PC-3 (cell line): ENCODE measurements around the gene CFAP299.

Experiments
- EZH2 ChIP-seq: fragments of 300-600 bp; sonication (generic); IDR thresholded peaks from one replicate; pipeline ENCODE4 v1.6.1; 2017; ENCODE audit warnings: antibody characterized with exemption, mild to moderate bottlenecking, low read length; ENCODE audit not compliant: unreplicated experiment
- TF ChIP-seq, protein P1 (sequence below): fragments of 300-600 bp; sonication (generic); conservative IDR thresholded peaks from 2 replicates; pipeline ENCODE4 v1.5.1; 2017; ENCODE audit warnings: antibody characterized with exemption, low read depth, mild to moderate bottlenecking, low read length

DNA sequence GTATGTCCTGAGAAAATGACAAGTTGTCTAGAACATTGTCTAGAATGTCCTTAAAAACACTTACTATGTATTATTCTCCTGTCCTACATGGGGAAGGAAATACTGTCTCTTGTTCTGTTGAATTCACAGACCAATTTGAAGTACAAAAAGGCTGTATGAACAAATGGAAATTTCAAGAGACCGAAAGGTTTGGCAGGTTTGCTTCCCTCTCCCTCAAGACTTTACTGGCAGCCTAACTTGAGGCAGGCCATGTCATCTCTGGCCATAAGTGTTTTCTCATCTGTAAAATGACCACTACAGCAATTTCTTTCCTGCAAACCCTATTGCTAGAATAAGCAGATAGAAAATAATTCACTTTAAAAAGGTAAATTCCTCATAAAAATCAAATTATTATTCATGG is 503.8 kb downstream of the CFAP299 start:
- TF ChIP-seq, protein P1, sequence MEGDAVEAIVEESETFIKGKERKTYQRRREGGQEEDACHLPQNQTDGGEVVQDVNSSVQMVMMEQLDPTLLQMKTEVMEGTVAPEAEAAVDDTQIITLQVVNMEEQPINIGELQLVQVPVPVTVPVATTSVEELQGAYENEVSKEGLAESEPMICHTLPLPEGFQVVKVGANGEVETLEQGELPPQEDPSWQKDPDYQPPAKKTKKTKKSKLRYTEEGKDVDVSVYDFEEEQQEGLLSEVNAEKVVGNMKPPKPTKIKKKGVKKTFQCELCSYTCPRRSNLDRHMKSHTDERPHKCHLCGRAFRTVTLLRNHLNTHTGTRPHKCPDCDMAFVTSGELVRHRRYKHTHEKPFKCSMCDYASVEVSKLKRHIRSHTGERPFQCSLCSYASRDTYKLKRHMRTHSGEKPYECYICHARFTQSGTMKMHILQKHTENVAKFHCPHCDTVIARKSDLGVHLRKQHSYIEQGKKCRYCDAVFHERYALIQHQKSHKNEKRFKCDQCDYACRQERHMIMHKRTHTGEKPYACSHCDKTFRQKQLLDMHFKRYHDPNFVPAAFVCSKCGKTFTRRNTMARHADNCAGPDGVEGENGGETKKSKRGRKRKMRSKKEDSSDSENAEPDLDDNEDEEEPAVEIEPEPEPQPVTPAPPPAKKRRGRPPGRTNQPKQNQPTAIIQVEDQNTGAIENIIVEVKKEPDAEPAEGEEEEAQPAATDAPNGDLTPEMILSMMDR = no peak
- TF ChIP-seq EZH2 = no peak
